ENCODE results near the gene UNG.
A peak's percentile ranks its signal among the peaks of the same experiment; 100 is the strongest.
"Not testable (repeated sequence)": the region's sequence is repeated elsewhere in the genome, so short reads cannot be mapped to it uniquely, and the experiment has no call there.

The UNG gene

DNA sequence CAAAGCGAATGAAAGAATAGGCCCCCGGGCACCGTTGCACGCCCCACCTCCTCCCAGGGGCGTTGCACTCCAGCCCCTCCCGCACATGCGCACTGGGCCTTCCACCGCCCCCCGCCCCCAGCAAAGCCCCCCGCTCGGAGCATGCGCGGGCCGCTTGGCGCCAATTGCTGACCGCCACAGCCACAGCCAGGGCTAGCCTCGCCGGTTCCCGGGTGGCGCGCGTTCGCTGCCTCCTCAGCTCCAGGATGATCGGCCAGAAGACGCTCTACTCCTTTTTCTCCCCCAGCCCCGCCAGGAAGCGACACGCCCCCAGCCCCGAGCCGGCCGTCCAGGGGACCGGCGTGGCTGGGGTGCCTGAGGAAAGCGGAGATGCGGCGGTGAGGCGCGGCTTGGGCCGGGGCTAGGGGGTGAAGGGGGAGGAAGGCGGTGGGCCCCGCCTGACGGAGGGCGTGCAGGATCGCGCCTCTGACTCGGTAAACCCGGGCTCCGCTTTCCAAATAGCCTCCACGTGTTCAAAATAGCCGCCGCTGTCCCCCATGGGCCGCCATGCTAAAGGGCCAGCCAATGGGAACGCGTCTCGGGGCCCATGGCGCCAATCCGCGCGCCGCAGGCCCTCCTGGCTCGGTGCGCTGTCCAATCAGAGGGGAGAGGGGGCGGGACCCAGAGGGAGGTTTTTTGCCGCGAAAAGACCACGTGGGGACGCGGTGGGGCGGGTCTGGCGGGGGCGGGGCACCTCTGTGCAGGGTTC is at the start of gene UNG:
TSS of gene UNG (plus strand) at position 163 of the 748 bp plus-strand sequence. CDS start at position 246, 83 bp downstream.
- peak; percentile 98 for DNase-seq

DNA sequence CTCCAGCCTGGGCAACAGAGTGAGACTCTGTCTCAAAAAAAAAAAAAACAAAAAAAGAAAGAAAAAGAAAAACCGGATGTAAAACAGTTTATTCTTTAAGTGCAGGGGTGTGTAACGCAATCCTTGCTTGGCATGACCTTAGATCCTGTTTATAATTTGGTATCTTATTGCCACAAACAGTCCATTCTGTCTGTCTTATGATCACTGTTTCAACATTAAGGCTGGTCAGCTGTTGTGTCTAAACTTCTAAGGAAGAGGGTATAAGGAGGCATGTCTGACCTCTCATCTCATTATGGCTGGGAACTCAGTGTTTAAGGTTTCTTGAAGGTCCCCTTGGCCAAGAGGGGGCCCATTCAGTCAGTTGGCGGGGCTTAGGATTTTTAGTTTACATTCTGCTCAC is 48.7 kb upstream of the UNG start:
- not testable (repeated sequence) for DNase-seq

DNA sequence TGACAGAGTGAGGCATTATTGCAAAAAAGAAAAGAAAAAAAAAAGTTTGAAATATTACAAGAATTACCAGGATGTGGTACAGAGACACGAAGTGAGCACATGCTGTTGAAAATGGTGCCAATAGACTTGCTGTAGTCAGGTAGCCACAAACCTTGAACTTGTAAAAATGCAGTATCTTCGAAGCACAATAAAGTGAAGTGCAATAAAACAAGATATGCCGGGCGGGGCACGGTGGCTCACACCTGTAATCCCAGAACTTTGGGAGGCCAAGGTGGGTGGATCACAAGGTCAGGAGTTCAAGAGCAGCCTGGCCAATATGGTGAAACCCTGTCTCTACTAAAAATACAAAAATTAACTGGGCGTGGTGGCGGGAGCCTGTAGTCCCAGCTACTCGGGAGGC is 47.6 kb upstream of the UNG start:
- DNase-seq = not testable (repeated sequence)

DNA sequence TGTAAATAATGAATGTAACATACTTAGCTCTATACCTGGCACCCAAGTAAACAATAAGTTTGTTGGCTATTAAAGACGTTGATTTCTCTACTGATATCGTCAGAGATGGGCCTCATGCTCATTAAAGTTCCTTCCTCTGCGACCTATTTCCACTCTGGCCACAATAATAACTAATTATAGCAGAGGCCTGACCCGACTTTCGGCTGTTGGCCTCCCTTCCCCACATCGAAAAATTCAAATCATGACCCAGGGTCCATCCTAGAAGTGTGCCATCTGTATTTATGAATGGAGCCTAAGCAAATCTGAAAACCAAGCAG is 45.3 kb upstream of the UNG start:
- no peak for DNase-seq

DNA sequence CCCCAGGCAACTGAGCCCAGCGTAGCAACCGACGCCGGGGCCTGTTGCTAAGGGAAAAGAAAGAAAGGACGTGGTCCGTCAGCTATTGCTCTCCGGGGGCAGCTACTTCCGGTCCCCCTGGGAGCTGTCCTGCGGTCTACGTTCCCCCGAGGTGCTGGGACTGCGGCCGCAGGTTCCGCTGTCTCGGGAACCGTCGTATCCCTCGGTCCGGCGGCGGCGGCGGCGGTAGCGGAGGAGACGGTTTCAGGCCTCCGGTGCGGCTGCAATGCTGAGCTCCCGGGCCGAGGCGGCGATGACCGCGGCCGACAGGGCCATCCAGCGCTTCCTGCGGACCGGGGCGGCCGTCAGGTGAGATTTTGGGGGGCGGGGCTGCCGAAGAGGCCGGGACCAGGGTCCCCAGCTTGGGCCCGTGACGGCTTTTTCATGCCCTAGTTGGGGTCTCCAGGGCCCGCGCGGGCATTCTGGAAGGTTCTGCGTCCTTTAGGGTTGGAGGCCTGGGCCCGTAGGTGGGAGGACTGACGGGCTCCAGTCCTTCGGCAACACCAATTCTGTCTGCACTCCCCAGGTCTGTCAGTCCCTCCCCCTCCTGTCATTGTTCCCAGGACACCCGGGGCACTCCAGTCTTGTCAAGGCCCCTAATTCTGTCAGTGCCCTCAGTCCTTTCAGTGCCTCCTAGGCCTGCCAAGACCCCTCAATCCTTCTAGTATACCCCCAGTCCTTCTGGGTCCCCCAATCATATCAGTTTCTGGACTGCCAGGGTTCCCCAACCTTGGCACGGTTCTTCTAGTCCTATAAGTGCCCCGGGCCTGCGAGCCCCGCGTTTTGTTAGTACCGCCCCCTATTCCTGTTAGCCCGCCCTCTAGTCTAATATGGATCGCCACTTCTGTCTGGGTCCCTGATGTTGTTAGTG is 44.7 kb upstream of the UNG start, which contains the start of gene USP30:
TSS of gene USP30 (plus strand) at position 163 of the 910 bp plus-strand sequence. CDS start at position 266, 103 bp downstream.
- DNase-seq = peak; percentile 85

DNA sequence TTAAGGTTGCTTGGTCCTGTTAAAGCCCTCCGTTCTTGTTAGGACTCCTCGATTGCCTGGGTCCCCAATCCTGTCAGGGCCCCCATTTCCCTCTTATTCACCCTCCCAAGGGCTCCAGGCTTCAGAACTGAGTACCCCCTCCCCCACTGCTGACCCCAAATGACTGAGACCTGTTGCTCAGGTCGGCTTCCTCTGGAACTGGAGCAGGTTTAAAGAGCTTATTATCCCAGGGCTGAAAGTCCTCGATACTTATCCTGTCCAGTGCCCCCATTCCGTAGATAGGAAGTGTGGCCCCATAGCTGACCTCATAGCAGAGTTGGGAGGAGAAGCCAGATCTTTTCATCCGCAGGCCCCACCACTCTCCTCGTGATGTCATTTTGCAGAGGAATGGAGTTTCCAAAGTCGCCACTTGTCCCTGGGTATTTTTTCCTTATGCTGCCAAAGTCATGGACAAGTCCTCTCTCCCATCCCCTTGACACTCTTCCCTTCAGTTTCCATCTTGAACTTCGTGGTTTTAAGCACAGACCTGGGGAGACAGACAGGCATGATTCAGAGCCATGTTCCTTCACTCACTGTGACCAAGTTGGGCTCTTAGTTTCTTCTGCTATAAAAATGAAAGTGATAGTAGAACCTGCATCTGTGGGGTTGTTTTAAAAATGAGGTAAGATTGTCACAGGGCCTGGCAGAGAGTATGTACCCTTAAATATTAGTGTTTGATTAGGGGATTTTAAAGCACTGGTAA is 43.8 kb upstream of the UNG start:
- DNase-seq = peak; percentile 44

DNA sequence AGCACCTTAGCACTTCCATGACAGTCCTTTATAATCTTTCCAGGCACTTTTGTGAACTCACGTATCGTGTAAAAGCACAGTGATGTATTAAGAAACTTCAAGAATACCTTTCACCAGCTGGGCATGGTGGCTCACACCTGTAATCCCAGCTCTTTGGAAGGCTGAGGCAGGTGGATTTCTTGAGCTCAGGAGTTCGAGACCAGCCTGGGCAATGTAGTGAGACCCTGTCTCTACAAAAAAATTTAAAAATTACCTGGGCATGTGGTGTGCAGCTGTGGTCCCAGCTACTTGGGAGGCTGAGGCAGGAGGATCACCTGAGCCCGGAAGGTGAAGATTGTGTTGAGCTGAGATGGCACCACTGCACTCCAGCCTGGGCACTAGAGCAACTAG is 43.3 kb upstream of the UNG start:
- DNase-seq = peak; percentile 2

DNA sequence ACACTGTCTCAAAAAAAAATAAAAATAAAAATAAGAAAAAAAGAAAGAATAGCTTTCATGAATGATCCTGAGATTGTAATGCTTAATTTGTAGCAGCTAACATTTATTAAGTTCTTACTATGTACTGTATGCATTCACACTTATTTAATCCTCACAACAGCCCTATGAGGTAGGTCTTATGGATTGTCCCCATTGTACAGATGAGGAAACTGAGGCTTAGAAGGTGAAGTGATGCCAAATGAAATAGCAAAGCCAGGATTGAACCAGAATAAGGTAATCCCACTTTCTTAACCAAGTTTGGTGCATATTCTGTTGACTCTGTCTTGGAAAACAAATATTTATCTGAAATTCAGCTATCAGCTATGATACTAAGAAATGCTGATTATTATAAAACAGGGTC is 42.9 kb upstream of the UNG start:
- no peak for DNase-seq

DNA sequence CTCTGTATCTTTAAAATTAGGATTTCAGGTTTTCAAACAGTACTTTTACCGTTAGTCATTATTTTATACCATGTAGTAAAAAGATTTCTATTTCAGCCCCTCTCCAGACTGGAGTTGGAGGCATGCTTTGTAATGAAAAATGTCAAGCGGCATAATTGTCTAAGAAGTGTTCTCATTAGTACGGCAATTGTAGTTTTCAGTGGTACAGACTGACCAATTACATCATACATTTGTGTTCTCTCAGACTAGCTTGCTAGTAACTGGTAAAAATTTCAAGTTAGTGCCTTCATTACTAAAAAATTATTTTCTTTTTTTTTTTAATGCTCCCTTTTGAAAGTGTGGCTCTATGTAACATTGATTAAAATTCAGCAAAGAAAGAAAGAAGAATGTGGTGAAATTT is 40.5 kb upstream of the UNG start:
- no peak for DNase-seq

DNA sequence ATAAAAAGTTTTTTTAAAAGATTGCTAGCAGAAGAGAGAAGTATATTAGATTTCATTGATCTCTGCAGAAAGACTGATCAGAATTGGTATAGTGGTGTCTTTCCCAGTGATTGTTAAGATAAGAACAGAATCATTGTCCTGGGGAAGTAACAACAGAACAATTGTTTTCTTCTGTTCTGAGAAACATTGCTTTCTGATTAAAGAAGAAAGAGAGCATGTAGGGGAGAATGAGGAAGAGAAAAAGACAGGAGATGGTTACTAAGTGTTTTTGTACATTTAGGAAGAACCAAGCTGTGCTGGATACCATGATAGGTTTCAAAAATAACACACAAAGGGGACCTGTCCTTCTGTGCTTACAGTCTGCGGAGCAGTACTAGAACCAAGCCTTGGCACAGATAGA is 40.0 kb upstream of the UNG start:
- no peak for DNase-seq

DNA sequence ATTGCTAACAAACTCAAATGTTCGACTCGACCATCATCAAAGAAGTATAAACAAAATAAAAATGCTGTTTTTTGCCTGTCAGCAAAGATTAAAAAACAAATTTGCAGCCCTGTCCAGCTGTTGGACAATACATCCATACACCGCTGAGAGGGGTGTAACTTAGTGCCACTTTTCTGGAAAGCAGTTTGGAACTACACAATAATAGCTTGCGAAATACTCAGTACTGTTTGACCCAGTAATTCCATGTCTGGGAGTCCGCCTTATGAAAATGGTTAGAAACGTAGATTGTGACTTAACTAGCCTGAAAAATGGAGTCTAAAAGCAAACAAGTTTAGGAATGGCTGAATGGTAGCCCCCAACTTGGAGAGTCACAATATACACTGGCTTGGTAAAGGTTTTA is 38.6 kb upstream of the UNG start:
- DNase-seq = no peak

DNA sequence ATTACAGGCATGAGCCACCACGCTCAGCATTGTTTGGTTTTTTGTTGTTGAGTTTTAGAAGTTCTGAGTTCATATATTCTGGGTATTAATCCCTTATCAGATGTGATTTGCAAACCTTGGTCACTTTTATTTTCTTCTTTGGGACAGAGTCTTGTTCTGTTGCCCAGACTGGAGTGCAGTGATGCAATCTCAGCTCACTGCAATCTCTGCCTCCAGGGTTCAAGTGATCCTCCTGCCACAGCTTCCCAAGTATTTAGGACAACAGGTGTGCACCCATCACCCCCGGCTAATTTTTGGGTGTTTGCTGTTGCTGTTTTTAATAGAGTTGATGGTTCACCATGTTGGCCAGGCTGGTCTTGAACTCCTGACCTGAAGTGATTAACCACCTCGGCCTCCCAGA is 33.3 kb upstream of the UNG start:
- no peak for DNase-seq

DNA sequence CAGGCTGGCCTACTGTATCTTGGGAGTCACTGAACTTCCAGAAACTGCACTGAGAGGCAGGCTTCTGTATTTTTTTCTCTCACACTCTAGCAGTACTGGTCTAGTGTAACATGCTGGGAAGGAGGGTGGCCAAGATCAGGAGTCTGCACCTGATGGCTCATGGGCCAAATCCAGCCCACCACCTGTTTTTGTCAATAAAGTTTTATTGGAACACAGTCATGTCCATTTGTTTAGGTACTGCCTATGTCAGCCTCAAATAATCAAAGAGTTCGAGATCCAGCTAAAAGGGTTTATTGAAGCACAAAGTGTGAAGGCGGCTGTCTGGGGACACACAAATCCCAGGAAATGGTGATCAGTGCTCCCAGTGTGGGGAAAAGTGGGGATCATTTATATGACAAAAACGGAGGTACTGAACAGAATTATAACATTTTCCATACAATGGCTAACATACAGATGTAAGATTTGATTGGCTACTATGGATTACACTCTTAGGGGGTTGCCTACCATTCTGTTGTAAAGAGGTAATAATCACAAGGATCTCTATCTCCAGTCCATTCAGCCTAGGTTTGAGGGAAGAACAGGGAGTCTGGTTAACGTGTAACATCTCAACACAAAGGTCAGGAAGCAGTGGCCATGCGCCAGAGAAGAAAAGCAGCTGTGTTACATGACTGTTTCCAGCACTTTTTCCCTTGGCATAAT is 32.1 kb upstream of the UNG start:
- no peak for DNase-seq

DNA sequence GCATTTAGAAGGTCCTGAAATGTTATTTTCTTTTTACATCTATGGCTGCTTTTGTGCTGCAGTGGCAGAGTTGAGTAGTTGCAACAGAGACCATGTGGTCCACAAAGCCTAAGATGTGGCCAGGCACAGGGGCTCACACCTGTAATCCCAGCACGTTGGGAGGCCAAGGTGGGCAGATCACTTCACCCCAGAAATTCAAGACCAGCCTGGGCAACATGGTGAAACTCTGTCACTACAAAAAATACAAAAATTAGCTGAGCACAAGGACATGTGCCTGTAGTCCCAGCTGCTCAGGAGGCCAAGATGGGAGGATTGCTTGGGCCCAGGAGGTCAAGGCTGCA is 31.6 kb upstream of the UNG start:
- no peak for DNase-seq

DNA sequence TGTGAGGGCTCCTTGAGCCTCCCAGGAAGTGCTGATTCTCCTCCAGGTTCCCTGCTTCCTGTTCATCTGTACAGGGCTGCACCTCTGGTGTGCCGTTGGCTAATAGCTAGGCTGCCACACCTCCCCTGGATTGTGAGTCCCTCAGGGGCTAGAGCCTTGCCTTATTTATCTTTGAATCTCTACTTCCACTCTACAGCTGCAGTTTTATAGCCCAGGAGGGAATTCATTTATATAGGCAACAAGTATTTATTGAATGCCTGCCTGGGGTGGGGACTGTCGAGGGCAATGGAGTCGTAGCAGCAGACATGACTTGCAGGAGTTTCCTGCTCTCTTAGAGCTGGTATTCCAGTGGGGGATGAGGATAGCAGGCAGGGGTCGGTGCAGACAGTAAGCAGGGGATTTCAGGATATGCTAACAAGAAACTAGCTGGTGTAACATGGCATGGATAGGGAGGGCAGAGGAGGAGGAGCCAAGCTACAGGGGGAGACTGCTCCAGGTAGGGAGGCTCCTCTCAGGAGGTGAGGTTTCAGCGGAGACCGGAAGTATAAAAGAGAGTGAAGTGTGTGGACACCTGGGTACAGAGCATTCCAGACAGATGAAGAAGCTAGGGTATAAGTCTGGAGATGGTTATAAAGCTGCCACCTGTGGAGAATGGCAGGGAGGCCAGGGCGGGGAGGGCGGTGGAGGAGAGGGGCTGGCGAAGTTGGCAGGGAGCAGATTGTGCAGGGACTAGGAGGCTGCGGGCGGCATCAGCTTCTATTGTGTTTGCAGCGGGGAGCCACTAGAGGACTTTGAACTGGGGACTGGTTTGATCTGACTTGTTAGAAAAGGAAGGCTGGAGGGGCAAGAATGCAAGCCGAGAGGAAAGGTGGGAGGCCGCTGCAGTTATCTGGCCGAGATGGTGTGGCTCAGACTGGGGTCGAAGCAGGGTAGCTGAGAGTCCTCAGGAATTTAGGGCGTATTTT is 27.8 kb upstream of the UNG start:
- no peak for DNase-seq

DNA sequence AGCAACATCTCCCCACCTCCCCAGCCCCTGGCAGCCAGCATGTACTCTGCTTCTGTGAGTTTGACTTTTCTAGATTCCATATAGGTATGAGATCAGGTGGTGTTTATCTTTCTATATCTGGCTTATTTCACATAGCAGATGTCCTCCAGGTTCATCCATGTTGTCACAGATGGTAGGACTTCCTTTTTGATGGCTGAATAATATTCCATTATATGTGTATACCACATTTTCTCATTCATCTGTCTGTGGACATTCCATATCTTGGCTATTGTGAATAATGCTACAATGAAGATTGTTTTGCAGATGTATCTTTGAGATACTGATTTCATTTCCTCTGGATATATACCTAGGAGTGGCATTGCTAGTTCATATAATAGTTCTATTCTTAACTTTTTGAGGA is 22.5 kb upstream of the UNG start:
- DNase-seq = no peak

DNA sequence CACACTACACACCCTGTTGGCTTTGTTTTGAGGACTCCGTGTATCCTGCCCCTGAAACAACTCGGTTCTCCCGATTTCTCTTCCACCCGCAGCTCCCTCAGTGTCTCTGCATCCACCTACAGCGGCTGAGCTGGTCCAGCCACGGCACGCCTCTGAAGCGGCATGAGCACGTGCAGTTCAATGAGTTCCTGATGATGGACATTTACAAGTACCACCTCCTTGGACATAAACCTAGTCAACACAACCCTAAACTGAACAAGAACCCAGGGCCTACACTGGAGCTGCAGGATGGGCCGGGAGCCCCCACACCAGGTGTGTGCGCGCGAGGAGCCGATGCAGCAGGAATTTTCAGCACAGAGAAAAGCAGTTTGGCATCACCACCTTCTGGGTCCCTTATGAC is 14.6 kb upstream of the UNG start:
- no peak for DNase-seq

DNA sequence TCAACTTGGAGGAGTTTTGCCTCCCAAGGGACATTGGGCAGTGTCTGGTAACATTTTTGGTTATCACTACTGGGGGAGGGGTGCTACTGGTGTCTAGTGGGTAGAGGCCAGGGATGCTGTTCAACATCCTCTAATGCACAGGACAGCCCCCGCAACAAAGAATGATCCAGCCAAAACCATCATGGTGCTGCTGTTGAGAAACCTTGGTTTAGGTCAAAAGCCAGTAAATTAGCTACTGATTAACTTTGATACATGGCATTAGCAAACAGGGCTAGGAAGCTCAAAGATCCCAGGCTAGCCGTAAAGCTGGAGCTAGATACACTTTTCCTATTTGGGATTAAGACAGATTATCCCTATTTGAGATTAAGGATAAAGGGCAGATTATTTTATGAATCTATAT is 13.0 kb upstream of the UNG start:
- DNase-seq = no peak

DNA sequence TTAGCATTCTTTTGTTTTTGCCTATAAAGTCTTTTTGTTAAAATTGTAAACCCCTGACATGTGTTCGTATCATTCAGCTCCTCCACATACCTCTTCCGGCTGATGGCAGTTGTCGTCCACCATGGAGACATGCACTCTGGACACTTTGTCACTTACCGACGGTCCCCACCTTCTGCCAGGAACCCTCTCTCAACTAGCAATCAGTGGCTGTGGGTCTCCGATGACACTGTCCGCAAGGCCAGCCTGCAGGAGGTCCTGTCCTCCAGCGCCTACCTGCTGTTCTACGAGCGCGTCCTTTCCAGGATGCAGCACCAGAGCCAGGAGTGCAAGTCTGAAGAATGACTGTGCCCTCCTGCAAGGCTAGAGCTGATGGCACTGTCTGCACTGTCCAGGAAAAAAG is 11.8 kb upstream of the UNG start:
- no peak for DNase-seq

DNA sequence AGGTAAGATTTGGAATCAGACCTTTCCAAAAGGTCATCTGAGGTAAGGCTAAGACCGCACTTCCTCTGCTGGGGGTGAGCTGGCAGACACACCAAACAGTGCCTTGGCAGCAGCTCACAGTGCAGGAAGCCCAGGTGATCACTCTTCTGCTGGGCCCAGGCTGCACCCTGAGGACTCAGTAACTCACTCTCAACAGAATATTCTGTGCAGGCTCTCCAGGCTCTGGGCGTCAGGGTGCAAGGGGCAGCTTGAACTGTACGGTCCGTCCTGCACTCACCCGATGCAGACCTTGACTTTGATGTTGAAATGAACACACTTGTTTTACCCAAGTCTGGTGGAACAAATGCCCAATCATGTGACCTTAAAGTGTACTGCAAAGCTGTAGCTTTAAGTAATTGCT is 10.1 kb upstream of the UNG start:
- no peak for DNase-seq

DNA sequence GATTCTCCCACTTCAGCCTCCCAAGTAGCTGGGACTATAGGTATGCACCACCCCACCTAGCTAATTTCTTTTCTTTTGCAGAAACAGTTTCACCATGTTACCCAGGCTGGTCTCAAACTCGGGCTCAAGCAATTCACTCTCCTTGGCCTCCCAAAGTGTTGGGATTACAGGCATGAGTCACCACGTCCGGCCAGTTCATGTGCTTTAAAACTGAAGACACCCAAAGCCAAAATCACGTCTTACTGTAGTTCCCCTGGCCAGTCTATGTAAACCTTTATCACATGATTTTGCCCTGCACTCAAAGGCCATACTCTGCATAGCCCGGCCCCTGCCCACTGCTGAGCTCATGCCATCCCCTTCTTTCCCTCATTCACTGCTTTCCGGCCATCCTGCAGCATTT is 8.6 kb upstream of the UNG start:
- DNase-seq = no peak

DNA sequence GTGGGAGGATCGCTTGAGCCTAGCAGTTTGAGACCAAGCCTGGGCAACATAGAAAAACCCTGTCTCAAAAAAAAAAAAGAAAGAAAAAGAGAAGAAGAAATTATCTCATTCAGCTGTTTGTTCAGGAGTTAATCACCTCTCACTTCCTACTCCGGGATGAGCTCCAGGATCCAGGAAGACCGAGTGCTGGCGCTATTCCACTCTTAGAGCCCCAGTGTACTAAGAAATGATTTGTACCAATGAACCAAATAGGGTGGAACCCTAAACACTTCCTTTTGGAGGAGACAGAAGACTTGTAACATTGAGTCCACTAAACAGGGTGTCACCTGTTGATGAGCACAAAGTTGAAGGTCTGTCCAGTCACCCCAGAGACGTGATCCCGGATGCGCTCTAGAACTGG is 7.7 kb upstream of the UNG start:
- DNase-seq = no peak

Measured in CD4-positive, alpha-beta T cell treated with Interleukin-6 for 4 hours (primary cell).